GM19372 (cell line): ENCODE data around the gene MMP28.

ENCODE experiments used
- ATAC-seq: cut with Tn5 transposase; IDR thresholded peaks from one replicate; pipeline ENCODE4 v1.9.1; 2021; ENCODE audit warnings: mild to moderate bottlenecking, low read depth, moderate library complexity; ENCODE audit not compliant: unreplicated experiment

Gene MMP28

GRCh38 chr17:35745749-35746320 is 49.6 kb downstream of the MMP28 start:
- no peak for ATAC-seq

GRCh38 chr17:35745246-35745645 is 50.2 kb downstream of the MMP28 start:
- no peak for ATAC-seq

- no peak for ATAC-seq
Measured at GRCh38 chr17:35744830-35745229, 50.6 kb downstream of the MMP28 start.

GRCh38 chr17:35743626-35744328 is 51.7 kb downstream of the MMP28 start:
- ATAC-seq: no peak

- ATAC-seq: no peak
Measured at GRCh38 chr17:35742896-35743477, 52.5 kb downstream of the MMP28 start.

- ATAC-seq: no peak
Measured at GRCh38 chr17:35742496-35742895, 52.9 kb downstream of the MMP28 start.

- ATAC-seq: no peak
Measured at GRCh38 chr17:35740997-35741931, 54.2 kb downstream of the MMP28 start.

- no peak for ATAC-seq
Measured at GRCh38 chr17:35740216-35740615, 55.2 kb downstream of the MMP28 start.

- no peak for ATAC-seq
Measured at GRCh38 chr17:35738519-35739133, 56.8 kb downstream of the MMP28 start.

- ATAC-seq: no peak
Measured at GRCh38 chr17:35736236-35736635, 59.2 kb downstream of the MMP28 start.

GRCh38 chr17:35735036-35735805 is 60.2 kb downstream of the MMP28 start:
- ATAC-seq: no peak

GRCh38 chr17:35734396-35734795 is 61.0 kb downstream of the MMP28 start:
- no peak for ATAC-seq

- ATAC-seq: no peak
Measured at GRCh38 chr17:35733366-35733765, 62.1 kb downstream of the MMP28 start.

GRCh38 chr17:35732806-35733136 is 62.7 kb downstream of the MMP28 start:
- ATAC-seq: no peak

- no peak for ATAC-seq
Measured at GRCh38 chr17:35731917-35732805, 63.3 kb downstream of the MMP28 start.

- ATAC-seq: no peak
Measured at GRCh38 chr17:35731239-35731916, 64.1 kb downstream of the MMP28 start, which contains the start of gene RASL10B. RASL10B (plus strand) TSS chr17:35731639; CDS start chr17:35735185, 3,546 bp downstream.

- no peak for ATAC-seq
Measured at GRCh38 chr17:35730400-35731005, 64.9 kb downstream of the MMP28 start.

- ATAC-seq: no peak
Measured at GRCh38 chr17:35729405-35729833, 66.0 kb downstream of the MMP28 start.
